ENCODE measurements around the gene DYNLL2.
A peak's percentile ranks its signal among the peaks of the same experiment; 100 is the strongest.
"Not testable (repeated sequence)": the region's sequence is repeated elsewhere in the genome, so short reads cannot be mapped to it uniquely, and the experiment has no call there.

DYNLL2 gene

GRCh38 chr17:58082870-58083490 lies at the start of gene DYNLL2:
Gene DYNLL2, plus strand, starts transcription at chr17:58083419. Its CDS starts 3,672 bp downstream, at chr17:58087091.
- DNase-seq (ENCODE audit: low read depth): peak; percentile 92

DNA sequence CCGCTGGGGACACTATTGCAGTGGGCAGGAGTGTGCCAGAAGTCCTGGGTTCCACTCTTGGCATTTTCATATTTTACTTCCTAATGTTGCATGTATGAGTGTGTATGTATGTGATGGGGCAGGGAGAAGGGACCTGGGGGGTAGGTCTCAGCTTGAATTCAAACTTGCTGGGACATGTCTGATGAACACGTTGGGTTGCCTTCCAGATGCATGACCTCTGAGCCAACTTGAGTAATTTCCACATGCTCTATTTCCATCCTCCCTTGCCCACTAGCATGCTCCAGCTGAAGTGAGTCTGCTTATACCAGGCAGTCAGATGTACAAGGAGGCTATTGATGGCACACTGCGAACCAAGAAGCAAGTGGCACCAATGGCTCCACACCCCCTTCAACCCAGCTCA lies 43.2 kb upstream of the DYNLL2 start:
- DNase-seq (ENCODE audit: low read depth): no peak

- DNase-seq (ENCODE audit: low read depth): no peak
Measured at GRCh38 chr17:58040386-58040785, 42.8 kb upstream of the DYNLL2 start.

DNA sequence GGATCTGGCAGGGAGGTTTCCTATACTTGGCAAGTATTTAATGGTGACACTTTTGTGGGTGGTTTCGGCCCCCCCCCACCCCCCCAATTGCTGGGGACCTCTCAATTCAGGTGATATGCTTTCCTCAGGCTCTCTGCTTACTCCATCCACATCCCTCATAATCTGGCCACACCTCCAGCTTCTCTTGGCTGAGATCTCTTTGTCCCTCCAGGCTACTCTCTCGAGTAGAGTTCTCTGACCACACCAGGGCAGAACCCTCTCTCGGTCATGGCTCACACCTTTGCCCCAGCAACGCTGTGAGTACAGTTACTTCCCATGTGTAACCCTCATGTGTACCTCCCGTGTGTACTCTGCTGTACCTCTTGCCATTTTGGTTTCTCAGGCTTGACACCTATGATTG lies 42.1 kb upstream of the DYNLL2 start:
- DNase-seq (ENCODE audit: low read depth): no peak

DNA sequence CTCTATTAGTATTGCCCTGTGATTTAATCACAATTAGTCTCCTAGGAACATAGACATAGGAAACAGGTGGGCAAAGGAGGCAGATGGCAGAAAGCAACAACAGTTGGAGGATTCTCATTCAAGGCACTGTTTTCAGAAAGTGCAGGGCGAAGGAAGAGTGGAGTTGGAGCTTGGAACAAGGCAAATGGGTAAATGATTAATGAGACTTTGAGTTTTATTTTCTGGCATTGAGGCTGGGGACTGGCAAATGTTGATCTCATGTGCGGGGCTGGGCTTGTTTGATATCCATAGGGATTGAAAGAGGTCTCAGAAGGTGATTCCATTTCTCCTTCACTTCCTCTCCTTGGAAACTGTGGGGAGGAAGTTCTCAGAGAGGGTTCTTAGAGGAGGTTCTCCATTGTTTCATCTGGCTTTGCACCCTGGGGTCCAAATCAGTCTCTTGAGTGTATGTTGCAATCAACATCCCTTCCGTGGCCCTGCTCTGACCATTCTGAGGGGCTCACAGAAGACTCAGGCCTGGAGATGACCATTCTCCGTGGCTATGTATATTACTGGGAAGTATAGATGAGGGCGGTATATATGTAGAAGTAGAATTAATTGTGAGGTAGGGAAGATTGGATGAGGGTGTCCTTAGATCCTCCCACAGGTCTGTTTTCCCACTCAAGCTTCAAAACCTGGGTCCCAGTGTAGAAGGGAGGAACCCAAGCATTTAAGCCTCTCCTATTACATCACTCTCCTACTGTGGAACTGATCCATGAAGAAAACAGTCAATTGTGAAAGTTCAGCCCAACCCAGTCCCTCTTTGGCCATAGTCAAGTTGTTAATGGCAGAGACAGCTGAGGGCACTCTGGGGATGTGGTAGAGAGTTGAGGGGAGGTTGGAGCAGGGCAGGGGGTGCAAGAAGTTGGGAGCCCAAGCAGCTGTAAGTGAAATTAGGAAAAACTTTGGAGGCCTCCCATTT lies 39.7 kb upstream of the DYNLL2 start:
- no peak for DNase-seq (ENCODE audit: low read depth)

DNA sequence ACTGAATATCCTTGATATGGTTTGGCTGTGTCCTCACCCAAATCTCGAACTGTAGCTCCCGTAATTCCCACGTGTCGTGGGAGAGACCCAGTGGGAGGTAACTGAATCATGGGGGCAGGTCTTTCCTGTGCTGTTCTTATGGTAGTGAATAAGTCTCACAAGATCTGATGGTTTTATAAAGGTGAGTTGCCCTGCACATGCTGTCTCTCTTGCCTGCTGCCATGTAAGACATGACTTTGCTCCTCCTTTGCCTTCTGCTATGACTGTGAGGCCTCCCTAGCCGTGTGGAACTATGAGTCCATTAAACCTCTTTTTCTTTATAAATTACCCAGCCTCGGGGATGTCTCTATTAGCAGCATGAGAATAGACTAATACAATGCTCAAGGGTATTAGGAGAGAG lies 39.0 kb upstream of the DYNLL2 start:
- DNase-seq (ENCODE audit: low read depth): not testable (repeated sequence)

DNA sequence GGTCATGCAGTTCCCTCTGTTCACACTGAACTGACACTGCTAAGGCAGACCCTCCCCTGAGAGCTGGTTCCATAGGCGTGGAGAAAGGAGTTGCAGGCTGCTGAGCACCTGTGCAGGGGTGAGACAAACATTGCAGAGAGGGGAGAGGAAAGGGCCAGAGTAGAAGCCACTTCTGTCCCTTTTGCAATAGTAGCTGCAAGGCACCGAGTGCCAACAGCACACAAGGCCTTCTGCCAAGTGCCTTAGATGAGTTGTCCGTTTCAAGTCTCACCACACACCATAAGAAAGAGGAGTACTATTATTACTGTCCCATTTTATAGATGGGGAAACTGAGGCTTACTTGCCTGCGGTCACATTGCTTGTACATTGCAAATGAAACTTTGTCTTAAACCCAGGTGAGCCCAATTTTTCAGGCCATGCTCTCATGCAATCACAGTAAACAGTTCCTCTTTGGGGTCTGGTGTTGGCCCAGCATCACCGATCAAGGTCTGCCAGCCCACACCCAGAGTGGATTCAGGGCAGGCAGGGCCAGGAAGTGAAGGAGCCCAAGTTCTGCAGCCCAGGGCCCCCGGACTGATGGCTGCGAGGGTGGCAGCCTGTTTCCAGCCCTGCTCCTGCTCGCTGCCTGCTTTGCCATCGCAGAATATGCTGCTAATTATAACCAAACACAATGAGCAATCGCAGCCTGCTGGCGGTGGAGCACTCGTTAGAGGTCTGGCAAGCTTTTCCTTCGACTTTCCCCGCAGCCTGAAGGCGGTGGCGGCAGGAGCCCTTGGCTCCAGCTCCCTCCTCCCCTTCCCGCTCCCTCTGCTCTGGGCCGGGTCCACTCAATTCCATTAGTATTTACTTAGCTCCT lies 36.8 kb upstream of the DYNLL2 start:
- DNase-seq (ENCODE audit: low read depth): no peak

- DNase-seq (ENCODE audit: low read depth): peak; percentile 20
Measured at GRCh38 chr17:58047376-58048150, 35.7 kb upstream of the DYNLL2 start.

- no peak for DNase-seq (ENCODE audit: low read depth)
Measured at GRCh38 chr17:58049533-58049932, 33.7 kb upstream of the DYNLL2 start.

DNA sequence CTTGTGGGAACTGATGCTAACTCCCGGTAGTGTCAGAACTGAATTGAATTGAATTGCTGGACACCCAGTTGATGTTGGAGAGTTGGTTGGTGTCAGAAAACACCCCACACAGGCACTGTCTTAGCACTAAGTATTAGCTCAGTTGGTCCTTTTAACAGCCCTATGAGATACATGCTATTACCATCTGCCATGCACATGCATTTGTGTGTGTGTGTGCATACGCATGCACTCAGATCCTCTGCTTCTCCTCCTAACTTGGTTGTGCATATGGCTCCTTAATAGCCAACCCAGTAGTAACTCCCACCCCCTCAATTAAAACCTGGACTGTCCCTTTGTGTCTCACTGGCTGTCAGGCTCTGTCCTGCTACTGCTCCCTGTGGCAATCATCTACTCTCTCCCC lies 32.3 kb upstream of the DYNLL2 start:
- DNase-seq (ENCODE audit: low read depth): no peak

GRCh38 chr17:58051468-58051867 lies 31.8 kb upstream of the DYNLL2 start:
- DNase-seq (ENCODE audit: low read depth): no peak

- DNase-seq (ENCODE audit: low read depth): no peak
Measured at GRCh38 chr17:58052407-58052806, 30.8 kb upstream of the DYNLL2 start.

DNA sequence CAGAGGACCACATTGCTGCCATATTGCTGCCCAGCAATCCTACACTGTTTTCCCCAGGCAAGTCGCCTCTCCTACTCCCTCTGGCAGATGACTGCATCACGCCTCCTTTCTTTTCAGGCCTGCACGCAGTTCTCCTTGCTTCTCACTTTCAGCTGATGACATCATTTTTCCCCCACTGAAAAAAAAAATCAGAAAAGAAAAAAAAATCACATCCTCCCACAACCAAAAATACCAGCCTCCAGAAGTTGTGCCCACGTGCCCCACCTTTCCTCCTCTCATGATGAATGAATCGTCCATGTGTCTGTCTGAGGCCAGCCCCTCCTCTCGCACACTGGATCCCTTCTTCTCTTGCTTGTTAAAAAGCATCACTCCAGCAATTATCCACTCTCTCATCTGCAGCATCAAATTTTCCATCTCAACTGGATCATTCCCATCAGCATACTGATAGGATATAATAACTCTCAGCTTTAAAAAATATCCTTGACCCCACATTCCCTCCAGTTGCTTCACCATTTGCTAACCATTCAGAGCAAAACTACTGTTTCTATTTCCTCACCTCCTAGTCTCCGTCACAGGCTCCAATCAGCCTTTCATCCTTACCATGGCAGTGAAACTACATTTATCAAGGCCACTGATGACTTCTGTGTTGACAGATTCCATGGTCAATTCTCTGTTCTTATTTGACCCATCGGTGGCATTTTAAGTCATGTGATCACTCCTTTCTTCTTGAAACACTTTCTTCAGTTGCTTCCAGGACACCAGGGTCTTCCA lies 30.1 kb upstream of the DYNLL2 start:
- DNase-seq (ENCODE audit: low read depth): no peak

DNA sequence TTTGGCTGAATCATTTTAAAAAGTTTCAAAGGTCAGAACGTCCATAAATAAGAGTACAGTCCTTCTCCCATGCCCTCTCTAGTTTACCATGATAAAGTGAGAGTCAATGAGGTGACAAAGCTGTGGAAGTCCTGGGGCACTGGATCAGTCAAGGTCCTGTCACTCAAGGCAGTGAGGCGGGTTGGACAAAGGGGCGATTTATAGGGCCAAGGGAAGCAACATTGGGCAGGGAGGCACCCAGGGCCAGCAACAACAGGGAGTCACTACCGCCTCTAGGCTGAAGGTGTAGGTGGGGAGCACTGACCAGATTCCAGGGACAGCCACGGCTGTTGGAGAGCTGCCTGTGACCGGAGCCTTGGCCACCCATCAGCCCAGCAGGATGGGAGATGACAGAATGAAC lies 28.6 kb upstream of the DYNLL2 start:
- no peak for DNase-seq (ENCODE audit: low read depth)

GRCh38 chr17:58056476-58056875 lies 26.7 kb upstream of the DYNLL2 start:
- no peak for DNase-seq (ENCODE audit: low read depth)

DNA sequence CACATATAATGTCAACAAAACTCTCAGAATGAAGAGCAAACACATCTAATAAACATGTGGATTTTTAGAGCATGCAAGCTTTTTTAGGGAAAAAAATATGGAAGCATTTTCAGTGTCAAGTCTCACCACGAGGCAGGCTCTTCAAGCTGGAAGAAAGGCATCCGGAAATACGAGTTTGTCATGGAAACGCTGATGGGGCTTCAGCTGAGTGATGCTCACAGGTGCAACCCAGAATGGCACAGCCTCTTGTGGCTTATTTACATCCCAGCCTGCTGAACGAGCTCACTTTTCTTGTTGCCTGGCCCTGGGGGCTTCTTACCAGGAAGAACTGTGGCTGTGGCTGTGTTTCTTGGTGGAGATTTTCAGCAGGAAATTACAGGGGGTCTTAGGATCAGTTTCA lies 24.1 kb upstream of the DYNLL2 start:
- no peak for DNase-seq (ENCODE audit: low read depth)

GRCh38 chr17:58060596-58061191 lies 22.5 kb upstream of the DYNLL2 start:
- peak; percentile 29 for DNase-seq (ENCODE audit: low read depth)

DNA sequence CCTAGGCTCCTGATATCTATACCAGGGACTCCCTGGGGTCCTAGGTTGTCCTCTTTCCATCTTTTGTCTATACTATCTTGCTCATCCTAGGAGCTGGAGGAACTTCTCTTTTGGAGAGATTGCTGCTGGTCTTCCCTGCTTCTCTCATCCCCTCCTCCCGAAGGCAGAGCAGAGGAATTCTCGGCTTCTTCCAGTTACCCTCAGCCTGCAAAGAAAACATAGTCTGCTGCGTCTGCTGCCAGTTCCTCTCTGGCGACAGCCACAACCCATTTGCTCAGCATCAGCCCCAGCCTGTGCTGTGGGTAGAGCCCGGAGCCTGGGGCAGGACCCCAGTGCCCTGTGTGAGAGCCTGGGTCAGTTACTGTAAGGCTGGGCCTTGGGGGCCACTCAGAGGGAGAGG lies 21.5 kb upstream of the DYNLL2 start:
- DNase-seq (ENCODE audit: low read depth): no peak

DNA sequence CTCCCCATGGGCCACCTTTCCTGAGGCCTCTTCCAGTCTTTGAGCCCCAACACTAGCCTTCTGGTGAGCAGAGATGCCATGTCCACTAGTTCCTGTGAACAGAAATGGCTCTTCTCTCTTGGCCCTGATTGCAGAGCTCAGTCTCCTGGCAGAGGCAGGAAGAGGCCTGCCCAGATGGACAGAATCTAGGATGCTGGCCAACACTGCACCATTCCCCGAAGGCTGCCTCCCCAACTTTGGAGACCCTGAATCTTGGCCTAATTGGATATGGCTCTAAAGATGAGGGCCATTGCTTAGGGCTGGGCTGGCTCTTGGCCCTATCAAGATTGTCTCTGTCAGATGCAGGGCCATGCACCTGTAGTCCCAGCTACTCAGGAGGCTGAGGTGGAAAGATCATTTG lies 18.0 kb upstream of the DYNLL2 start:
- no peak for DNase-seq (ENCODE audit: low read depth)

DNA sequence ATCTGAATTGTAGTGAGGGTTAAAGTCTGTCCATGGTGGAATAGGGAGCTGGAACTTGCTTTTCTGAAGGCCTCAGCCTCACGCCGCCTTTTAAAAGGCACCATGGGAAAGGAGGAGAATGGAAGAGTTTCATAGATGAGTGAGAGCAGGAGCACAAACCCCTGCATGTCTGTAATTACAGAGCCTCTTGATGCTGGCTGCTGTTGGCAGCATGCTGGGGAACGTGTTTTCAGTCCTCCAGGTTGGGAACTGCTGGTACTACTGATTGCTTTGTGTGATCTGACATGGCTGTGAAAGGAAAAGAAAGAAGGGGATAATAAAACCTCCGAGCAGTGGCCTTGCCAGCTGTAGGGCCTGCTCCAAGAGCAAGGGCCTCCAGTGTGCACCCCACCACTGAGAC lies 16.8 kb upstream of the DYNLL2 start:
- no peak for DNase-seq (ENCODE audit: low read depth)

DNA sequence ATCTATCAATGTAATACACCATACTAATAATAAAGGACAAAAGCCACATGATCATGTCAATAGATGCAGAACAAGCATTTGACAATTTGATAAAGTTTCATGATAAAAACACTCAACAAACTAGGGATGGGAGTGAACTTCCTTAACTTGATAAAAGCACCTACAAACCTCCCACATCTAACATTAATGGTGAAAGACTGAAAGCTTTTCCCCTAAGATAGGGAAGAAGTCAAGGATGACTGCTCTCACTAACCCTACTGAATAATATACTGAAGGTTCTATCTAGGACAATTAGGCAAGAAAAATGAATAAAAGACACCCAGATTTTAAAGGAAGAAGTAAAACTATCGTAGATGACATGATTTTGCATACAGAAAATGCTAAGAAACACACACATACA lies 10.4 kb upstream of the DYNLL2 start:
- no peak for DNase-seq (ENCODE audit: low read depth)

Measured in EH (cell line).